GM23248 (cell line): ENCODE data around the gene JDP2. TPM values are rescaled to one million over a fixed set of nuclear protein-coding genes. Genes with fewer than 3 reads are reported as not detected.

ENCODE experiments used
- DNase-seq: peaks from one replicate; pipeline ENCODE4 v3.0.0-alpha.2; 2015
- H2AFZ ChIP-seq: fragments of 200-600 bp; sonication (generic); 2 replicates; pipeline ENCODE4 v1.6.1; 2016; ENCODE audit warnings: antibody characterized with exemption
- H3F3A ChIP-seq: fragments of 200-600 bp; sonication (generic); 2 replicates; pipeline ENCODE4 v1.6.1; 2016; ENCODE audit warnings: mild to moderate bottlenecking, antibody characterized with exemption, mixed run types; ENCODE audit not compliant: insufficient read depth
- H3K27ac ChIP-seq: fragments of 200-600 bp; sonication (generic); 2 replicates; pipeline ENCODE4 v1.5.1; 2016; ENCODE audit warnings: mild to moderate bottlenecking
- H3K27me3 ChIP-seq: fragments of 200-600 bp; sonication (generic); replicated peaks from 2 replicates; pipeline ENCODE4 v1.6.1; 2016; ENCODE audit warnings: mild to moderate bottlenecking; ENCODE audit not compliant: insufficient read depth
- H3K36me3 ChIP-seq: fragments of 200-600 bp; sonication (generic); 2 replicates; pipeline ENCODE4 v1.6.1; 2016; ENCODE audit warnings: low read depth, mild to moderate bottlenecking
- H3K4me1 ChIP-seq: fragments of 200-600 bp; sonication (generic); 2 replicates; pipeline ENCODE4 v1.6.1; 2016; ENCODE audit warnings: mild to moderate bottlenecking; ENCODE audit not compliant: insufficient read depth
- H3K4me2 ChIP-seq: fragments of 200-600 bp; sonication (generic); one replicate; pipeline ENCODE4 v1.6.1; 2016; ENCODE audit warnings: mild to moderate bottlenecking; ENCODE audit not compliant: unreplicated experiment
- H3K4me3 ChIP-seq: fragments of 200-600 bp; sonication (generic); 2 replicates; pipeline ENCODE4 v1.5.1; 2016; ENCODE audit warnings: mild to moderate bottlenecking
- H3K79me2 ChIP-seq: fragments of 200-600 bp; sonication (generic); 2 replicates; pipeline ENCODE4 v1.6.1; 2016; ENCODE audit warnings: mild to moderate bottlenecking; ENCODE audit not compliant: insufficient read depth
- H3K9ac ChIP-seq: fragments of 200-600 bp; sonication (generic); 2 replicates; pipeline ENCODE4 v1.6.1; 2016; ENCODE audit warnings: mild to moderate bottlenecking
- H3K9me2 ChIP-seq: fragments of 200-600 bp; sonication (generic); 2 replicates; pipeline ENCODE4 v1.6.1; 2016; ENCODE audit warnings: mixed run types, mild to moderate bottlenecking, moderate library complexity; ENCODE audit not compliant: insufficient read depth
- H3K9me3 ChIP-seq: fragments of 200-600 bp; sonication (generic); one replicate; pipeline ENCODE4 v1.6.1; 2017; ENCODE audit warnings: low read depth
- H4K20me1 ChIP-seq: fragments of 200-600 bp; sonication (generic); 2 replicates; pipeline ENCODE4 v1.6.0; 2016; ENCODE audit not compliant: insufficient read depth
- EZH2 ChIP-seq: fragments of 200-600 bp; sonication (generic); IDR thresholded peaks from 2 replicates; pipeline ENCODE4 v1.6.1; 2018; ENCODE audit warnings: antibody characterized with exemption, mild to moderate bottlenecking; ENCODE audit not compliant: insufficient read depth, poor library complexity, severe bottlenecking
- EZH2phosphoT487 ChIP-seq: fragments of 200-600 bp; sonication (generic); IDR thresholded peaks from 2 replicates; pipeline ENCODE4 v1.6.1; 2018; ENCODE audit warnings: antibody characterized with exemption, moderate library complexity, mild to moderate bottlenecking, low read depth; ENCODE audit not compliant: insufficient read depth
- WGBS, 2 experiments: methylation state at CpG; one replicate each; pipeline ENCODE4 v1.1.6; 2015 to 2017; ENCODE audit warnings: low lambda C conversion rate in 2 of 2, low coverage in 1 of 2; ENCODE audit errors: missing lambda C conversion rate in 2 of 2; 5-methylcytosine and 5-hydroxymethylcytosine counted together
- in situ Hi-C: fragments of 300-500 bp; cut with MboI; formaldehyde crosslinking; loops from 2 replicates; pipeline ENCODE4 v1.15.0; 2020
- polyA plus RNA-seq: library from polyadenylated mRNA; unstranded; fragments of >200 nt; fragmentation: Nextera tagmentation; extraction: Ambion mirVana; gene quantifications from 2 replicates; pipeline ENCODE4 v1.2.1, GENCODE V29; 2016
- total RNA-seq: library from RNA; depleted of rRNA; stranded (reverse); fragments of >200 nt; shearing (Covaris generic); gene quantifications from 2 replicates; pipeline ENCODE4 v1.2.3, GENCODE V29; 2014; rRNA removed

Gene JDP2
- total and polyA plus RNA-seq, 2 experiments from 2014 or later = 20.0 to 163 TPM

DNA sequence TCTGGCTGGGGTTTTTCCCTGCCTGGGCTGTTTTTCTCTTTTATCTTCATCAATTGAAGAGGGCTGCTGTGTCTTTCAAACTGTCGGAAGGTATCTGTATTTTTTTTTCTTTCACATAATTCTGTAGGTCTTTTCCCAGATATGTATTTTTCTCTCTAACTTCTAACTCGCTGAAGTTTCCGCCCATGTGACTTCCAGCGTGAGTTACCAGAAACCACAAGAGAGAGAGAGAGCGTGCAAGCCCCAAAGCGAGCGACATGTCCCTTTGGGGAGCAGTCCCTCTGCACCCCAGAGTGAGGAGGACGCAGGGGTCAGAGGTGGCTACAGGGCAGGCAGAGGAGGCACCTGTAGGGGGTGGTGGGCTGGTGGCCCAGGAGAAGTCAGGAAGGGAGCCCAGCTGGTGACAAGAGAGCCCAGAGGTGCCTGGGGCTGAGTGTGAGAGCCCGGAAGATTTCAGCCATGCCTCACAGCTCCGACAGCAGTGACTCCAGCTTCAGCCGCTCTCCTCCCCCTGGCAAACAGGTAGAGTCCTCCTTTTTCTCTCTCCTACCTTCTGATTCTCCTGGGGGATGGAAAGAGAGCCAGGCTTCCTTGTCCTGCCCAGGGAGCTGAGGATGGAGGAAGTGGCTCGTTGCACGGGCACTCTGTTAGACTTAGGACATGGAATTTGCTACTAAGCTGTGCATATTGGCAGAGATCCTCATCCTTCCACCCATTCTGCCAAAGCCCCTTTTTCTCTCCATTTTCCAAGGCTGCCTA is 94.6 kb downstream of the JDP2 start, which contains the start of gene BATF:
BATF (plus strand) TSS at position 246 of the 759 bp plus-strand sequence; CDS start at position 460, 214 bp downstream.
- H4K20me1 ChIP-seq = no peaks in the 10 kb centered on the region
- H3K79me2 ChIP-seq = no peaks in the 10 kb centered on the region
- no peaks in the 10 kb centered on the region for H3K27me3 ChIP-seq
- H3K9me3 ChIP-seq = no peaks in the 10 kb centered on the region
- no peak within 1 kb of the TSS for H3K27ac ChIP-seq
- H2AFZ ChIP-seq = no peak within 1 kb of the TSS
- no peak within 1 kb of the TSS for H3K9ac ChIP-seq
- H3K4me1 ChIP-seq = no peaks in the 10 kb centered on the region
- H3F3A ChIP-seq = 0 out of 2 replicates have a peak, but pooled peaks cover 7% of the 10 kb centered on the region
- no peak for TF ChIP-seq EZH2
- no peak for TF ChIP-seq EZH2phosphoT487
- WGBS, 2 experiments = 71 to 76% methylated on average over 10 to 13 of the region's 13 CpGs
- no peak for DNase-seq
- no peak within 1 kb of the TSS for H3K4me3 ChIP-seq
- H3K9me2 ChIP-seq = no peaks in the 10 kb centered on the region
- in situ Hi-C loops = no loop called here
- H3K4me2 ChIP-seq = no peak within 1 kb of the TSS
- no peaks in the 10 kb centered on the region for H3K36me3 ChIP-seq

DNA sequence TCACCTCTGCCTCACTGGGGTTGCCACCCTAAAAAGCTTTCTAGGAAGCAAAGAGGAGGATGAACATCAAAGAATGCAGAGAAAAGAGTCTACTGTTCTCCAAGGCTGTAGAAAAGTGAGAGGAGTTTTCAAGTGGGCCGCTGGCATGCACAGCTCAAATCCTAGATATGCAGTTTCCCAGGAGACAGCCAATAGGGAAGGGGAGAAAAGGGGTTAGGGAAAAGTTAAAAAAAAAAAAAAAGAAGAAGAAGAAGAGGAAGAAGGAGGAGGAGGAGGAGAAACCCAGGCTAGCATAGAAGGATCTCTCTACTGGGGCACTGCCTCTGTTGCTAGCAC is 95.1 kb downstream of the JDP2 start:
- no peak for DNase-seq
- no peaks in the 10 kb centered on the region for H3K4me1 ChIP-seq
- no peaks in the 10 kb centered on the region for H3K36me3 ChIP-seq
- H3K9ac ChIP-seq = no peak overlapping the region
- no peak overlapping the region for H3K4me3 ChIP-seq
- in situ Hi-C loops = no loop called here
- no peak overlapping the region for H3K27ac ChIP-seq
- H2AFZ ChIP-seq = no peak overlapping the region
- no peaks in the 10 kb centered on the region for H3K79me2 ChIP-seq
- WGBS, 2 experiments = 96 to 100% methylated on average over 1 of the region's 1 CpG
- TF ChIP-seq EZH2phosphoT487 = no peak
- no peak for TF ChIP-seq EZH2
- no peaks in the 10 kb centered on the region for H3K9me2 ChIP-seq
- H3F3A ChIP-seq = 0 out of 2 replicates have a peak, but pooled peaks cover 7% of the 10 kb centered on the region
- H4K20me1 ChIP-seq = no peaks in the 10 kb centered on the region
- H3K9me3 ChIP-seq = no peaks in the 10 kb centered on the region
- H3K27me3 ChIP-seq = no peaks in the 10 kb centered on the region
- no peak overlapping the region for H3K4me2 ChIP-seq

Other genes starting within 250 kb of the JDP2 start
- 118 and 124 TPM in 2 replicates for gene FOS, start 149.2 kb upstream of the JDP2 start, total RNA-seq
- 107 and 110 TPM in 2 replicates for gene FOS, start 149.2 kb upstream of the JDP2 start, polyA plus RNA-seq
- not detected in 2 replicates for gene BATF, start 94.4 kb downstream of the JDP2 start, total RNA-seq
- 0.56 TPM in 1 of 2 replicates, not detected in the other for gene BATF, start 94.4 kb downstream of the JDP2 start, polyA plus RNA-seq
- gene FLVCR2, start 150.6 kb downstream of the JDP2 start, total RNA-seq = not detected in 2 replicates
- gene FLVCR2, start 150.6 kb downstream of the JDP2 start, polyA plus RNA-seq = 0.33 TPM in 1 of 2 replicates, not detected in the other
- gene ERG28, start 232.9 kb downstream of the JDP2 start, total RNA-seq = 6.6 and 8.9 TPM in 2 replicates
- 21.4 and 22.2 TPM in 2 replicates for gene ERG28, start 232.9 kb downstream of the JDP2 start, polyA plus RNA-seq
- gene TTLL5, start 233.2 kb downstream of the JDP2 start, total RNA-seq = 14.8 and 17.8 TPM in 2 replicates
- 14.3 and 14.6 TPM in 2 replicates for gene TTLL5, start 233.2 kb downstream of the JDP2 start, polyA plus RNA-seq